ENCODE results near the gene TMEM192. TPM values are rescaled to one million over a fixed set of nuclear protein-coding genes. Genes with fewer than 3 reads are reported as not detected.

The TMEM192 gene
- total and polyA plus RNA-seq, 11 donors, result 6.5 to 21.1 (median 17.7) TPM

DNA sequence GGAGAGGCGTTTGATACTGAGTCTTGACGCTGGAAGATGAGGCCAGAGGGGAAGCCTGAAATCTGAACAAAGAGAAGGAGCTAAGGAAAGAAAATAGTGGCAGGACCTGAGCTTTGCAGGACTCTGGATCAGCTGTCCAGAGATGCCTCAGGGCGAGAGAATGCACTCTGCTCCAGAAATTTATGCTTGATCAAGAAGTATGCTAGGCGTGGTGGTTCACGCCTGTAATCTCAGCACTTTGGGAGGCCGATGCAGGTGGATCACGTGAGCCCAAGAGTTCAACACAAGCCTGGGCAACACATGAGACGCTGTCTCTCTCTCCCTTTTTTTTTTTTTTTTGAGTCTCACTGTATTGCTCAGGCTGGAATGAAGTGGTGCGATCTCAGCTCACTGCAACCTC, 57.1 kb downstream of the TMEM192 start:
- H3K4me1 ChIP-seq, result no peaks in the 10 kb centered on the region
- TF ChIP-seq, protein P1, sequence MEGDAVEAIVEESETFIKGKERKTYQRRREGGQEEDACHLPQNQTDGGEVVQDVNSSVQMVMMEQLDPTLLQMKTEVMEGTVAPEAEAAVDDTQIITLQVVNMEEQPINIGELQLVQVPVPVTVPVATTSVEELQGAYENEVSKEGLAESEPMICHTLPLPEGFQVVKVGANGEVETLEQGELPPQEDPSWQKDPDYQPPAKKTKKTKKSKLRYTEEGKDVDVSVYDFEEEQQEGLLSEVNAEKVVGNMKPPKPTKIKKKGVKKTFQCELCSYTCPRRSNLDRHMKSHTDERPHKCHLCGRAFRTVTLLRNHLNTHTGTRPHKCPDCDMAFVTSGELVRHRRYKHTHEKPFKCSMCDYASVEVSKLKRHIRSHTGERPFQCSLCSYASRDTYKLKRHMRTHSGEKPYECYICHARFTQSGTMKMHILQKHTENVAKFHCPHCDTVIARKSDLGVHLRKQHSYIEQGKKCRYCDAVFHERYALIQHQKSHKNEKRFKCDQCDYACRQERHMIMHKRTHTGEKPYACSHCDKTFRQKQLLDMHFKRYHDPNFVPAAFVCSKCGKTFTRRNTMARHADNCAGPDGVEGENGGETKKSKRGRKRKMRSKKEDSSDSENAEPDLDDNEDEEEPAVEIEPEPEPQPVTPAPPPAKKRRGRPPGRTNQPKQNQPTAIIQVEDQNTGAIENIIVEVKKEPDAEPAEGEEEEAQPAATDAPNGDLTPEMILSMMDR (IDR thresholded peaks at IDR 0.05), result no peak
- TF ChIP-seq POLR2A (IDR thresholded peaks at IDR 0.05), result no peak
- no peak overlapping the region for H3K4me3 ChIP-seq
- H3K9me3 ChIP-seq, result no peaks in the 10 kb centered on the region
- intact Hi-C loops (cut with DNase I), result no loop called here
- H3K36me3 ChIP-seq, result no peaks in the 10 kb centered on the region
- H3K27me3 ChIP-seq, result no peaks in the 10 kb centered on the region
- no peak for DNase-seq
- no peak overlapping the region for H3K27ac ChIP-seq
- 87 to 93% (median 91%) methylated on average over 9 of the region's 9 CpGs for whole genome bisulfite sequencing, 4 donors
- ATAC-seq, result no peak

- no peak within 1 kb of the TSS for H3K4me3 ChIP-seq
- intact Hi-C loops (cut with DNase I), result no loop called here
- no peaks in the 10 kb centered on the region for H3K36me3 ChIP-seq
- TF ChIP-seq, protein P1 (IDR thresholded peaks at IDR 0.05), result no peak
- TF ChIP-seq POLR2A (IDR thresholded peaks at IDR 0.05), result no peak
- DNase-seq (no peak), ATAC-seq (no peak)
- H3K9me3 ChIP-seq, result no peaks in the 10 kb centered on the region
- H3K27ac ChIP-seq, result no peak within 1 kb of the TSS
- WGBS, 4 donors, result 69 to 82% (median 79%) methylated on average over 6 of the region's 6 CpGs
- H3K4me1 ChIP-seq, result no peaks in the 10 kb centered on the region
- H3K27me3 ChIP-seq, result no peaks in the 10 kb centered on the region
Measured at GRCh38 chr4:165053645-165054044, 59.0 kb downstream of the TMEM192 start, which contains the start of gene TRIM75. TRIM75 (plus strand) TSS chr4:165053866; CDS start chr4:165059148, 5,282 bp downstream.

- DNase-seq (no peak), ATAC-seq (no peak)
- WGBS, 4 donors, result 31 to 44% (median 35%) methylated on average over 3 of the region's 3 CpGs
- intact Hi-C loops (cut with DNase I), result no loop called here
- H3K4me1 ChIP-seq, result no peaks in the 10 kb centered on the region
- no peak overlapping the region for H3K4me3 ChIP-seq
- TF ChIP-seq, protein P1 (IDR thresholded peaks at IDR 0.05), result no peak
- TF ChIP-seq POLR2A (IDR thresholded peaks at IDR 0.05), result no peak
- no peaks in the 10 kb centered on the region for H3K27me3 ChIP-seq
- no peaks in the 10 kb centered on the region for H3K36me3 ChIP-seq
- no peak overlapping the region for H3K27ac ChIP-seq
- no peaks in the 10 kb centered on the region for H3K9me3 ChIP-seq
Measured at GRCh38 chr4:165052627-165053026, 60.0 kb downstream of the TMEM192 start.

GRCh38 chr4:165048170-165048569, 64.5 kb downstream of the TMEM192 start:
- DNase-seq (no peak), ATAC-seq (no peak)
- WGBS, 4 donors, result 68 to 77% (median 72%) methylated on average over 5 of the region's 5 CpGs
- no peaks in the 10 kb centered on the region for H3K4me1 ChIP-seq
- H3K36me3 ChIP-seq, result no peaks in the 10 kb centered on the region
- H3K27me3 ChIP-seq, result no peaks in the 10 kb centered on the region
- TF ChIP-seq, protein P1 (IDR thresholded peaks at IDR 0.05), result no peak
- TF ChIP-seq POLR2A (IDR thresholded peaks at IDR 0.05), result no peak
- no peak overlapping the region for H3K27ac ChIP-seq
- H3K9me3 ChIP-seq, result no peaks in the 10 kb centered on the region
- no peak overlapping the region for H3K4me3 ChIP-seq
- intact Hi-C loops (cut with DNase I), result no loop called here
